HUDEP-2 (cell line): ENCODE measurements around the gene ZPR1.

Experiments used
- DNase-seq, 76 experiments: peaks; one replicate each; lab custom pipeline; 2025; ENCODE audit not compliant: unreplicated experiment in 76 of 76; lab: John Stamatoyannopoulos, UW

ZPR1 gene

GRCh38 chr11:116794851-116795250 lies 7.0 kb upstream of the ZPR1 start:
- no peak for DNase-seq

GRCh38 chr11:116793772-116794097 lies 5.9 kb upstream of the ZPR1 start:
- DNase-seq: no peak

- no peak for DNase-seq
Observed at GRCh38 chr11:116792869-116793771, 5.3 kb upstream of the ZPR1 start.

DNA sequence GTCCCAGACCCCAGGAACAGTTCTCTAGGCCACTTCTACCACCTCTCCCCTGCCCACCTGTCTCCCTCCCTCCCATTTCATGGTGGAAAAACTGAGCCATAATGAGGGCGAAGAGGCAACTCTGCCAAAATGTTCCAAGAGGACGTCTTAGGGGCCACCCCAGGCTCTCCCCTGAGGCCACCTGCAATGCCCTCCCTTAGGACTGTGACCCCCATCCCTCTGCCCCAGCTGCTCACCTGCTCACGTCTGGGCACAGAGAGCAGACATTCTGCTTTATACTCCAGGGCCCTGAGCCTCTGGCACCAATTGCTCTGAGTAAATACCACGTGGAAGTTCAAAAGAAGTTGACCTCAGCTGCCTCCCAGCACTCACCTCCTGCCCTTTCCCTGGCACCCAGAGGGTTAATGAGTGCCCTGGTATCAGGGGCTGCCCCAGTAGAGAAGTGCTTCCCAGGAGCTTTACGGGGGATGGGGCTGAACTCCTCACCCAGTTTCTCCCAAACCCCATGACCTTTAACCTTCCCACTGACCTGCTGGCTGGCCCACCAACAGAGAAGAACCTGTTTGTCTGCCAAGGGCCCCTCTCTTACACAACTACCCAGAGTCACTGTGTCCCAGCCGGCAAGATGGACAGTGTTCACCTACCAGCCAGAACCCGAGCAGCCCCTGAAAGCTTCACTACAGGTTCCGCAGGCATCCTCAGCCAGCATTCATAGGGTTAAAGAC lies 4.5 kb upstream of the ZPR1 start:
- no peak for DNase-seq

DNA sequence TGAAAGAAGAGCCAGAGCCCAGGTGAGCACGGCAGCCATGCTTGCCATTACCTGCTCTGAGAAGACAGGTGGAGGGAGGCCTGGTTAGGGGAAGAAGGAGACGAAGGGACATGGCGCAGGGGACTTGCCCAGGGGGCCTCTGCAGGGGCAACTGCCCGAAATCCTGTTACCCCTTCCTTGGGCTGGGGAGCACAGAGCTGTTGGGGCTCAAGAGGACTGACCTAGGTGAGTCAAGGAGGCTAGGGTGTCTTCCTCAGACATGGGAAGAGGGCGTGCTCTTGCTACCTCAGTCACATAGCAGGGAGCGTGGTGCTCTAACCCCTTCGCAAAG lies 4.0 kb upstream of the ZPR1 start, which contains the start of gene APOA5:
Gene APOA5 (minus strand): TSS at position 67 of the 331 bp plus-strand sequence. CDS start 19 bp downstream, at position 48.
- DNase-seq: no peak

GRCh38 chr11:116791002-116791812 lies 3.4 kb upstream of the ZPR1 start:
- peak in 59 of 76 experiments; percentile 9 to 74 (median 46) for DNase-seq

DNA sequence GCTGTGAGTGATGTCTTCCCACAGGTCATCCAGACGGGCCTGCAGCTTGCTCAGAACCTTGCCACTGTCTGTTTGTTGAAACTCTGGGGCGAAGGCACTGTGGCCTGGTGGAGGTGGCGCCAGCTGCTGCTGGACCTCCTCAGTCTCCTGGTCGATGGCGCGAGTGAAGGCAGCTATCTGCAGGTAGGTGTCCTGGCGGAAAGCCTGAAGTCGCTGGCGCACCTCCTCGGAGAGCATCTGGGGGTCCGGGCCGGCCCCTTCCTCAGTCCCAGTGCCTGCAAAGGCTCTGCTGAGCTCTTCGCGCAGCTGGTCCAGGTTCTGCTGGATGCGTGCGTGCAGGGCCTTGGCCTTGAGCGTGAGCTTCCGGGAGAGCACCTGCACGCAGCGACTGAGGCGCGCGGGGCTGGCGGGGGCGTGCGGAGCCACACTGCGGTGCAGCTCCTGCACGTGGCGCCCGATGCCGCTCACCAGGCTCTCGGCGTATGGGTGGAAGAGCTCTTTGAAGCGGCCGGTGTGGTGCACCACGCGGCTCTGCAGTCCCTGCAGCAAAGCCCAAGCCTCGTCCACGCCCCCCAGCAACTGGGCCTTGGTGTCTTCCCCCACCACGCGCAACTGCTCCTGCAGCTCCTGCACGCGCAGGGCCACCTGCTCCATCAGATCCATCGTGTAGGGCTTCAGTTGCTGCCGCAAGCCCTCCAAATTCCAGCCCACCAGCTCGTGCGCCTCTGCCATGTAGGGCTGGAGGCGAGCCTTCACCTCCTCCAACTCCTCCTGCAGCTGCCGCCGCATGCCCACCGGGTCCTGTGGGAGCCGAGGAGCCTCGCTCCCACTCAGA lies 2.6 kb upstream of the ZPR1 start:
- DNase-seq: no peak

- no peak for DNase-seq
Observed at GRCh38 chr11:116788975-116789374, 1.2 kb upstream of the ZPR1 start.

- DNase-seq: no peak
Observed at GRCh38 chr11:116788534-116788933, 711 bp upstream of the ZPR1 start.

DNA sequence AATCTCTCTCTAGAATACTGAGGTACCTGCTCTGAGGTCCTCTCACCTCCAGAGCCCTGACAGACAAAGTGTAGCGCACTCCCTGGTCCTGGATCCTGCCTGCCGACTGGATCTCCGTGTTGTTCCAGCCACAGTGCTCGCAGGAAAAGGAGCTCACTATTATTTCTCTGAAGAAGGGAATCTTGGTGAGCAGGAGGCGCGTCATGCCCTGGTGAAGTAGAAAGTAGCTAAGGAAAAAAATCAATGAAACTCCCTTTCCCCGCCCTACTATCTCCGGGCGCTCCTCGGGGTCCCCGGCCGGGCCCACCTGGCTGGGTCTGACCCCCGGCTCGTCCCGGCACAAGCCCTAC lies 412 bp downstream of the ZPR1 start:
- no peak for DNase-seq

DNA sequence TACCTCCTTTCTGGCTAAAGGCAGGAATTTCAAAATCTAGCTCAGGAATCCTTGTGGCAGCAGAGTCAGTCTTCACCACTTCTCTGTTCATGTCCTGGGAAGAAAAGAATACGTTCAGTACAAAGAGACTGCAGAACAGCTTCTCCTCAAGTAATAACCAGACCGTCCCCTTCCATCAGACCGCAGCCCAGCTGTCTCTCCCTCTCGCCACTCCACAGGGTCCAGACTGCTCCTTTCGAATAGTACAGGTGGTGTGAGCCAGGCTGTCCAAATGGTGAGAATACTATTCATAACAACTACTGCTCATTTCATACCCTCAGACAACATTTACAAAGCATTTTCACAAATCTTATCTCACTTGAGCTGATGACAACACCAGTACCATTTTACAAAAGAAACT lies 857 bp downstream of the ZPR1 start:
- DNase-seq: no peak

- DNase-seq: no peak
Observed at GRCh38 chr11:116786326-116786725, 1.5 kb downstream of the ZPR1 start.

GRCh38 chr11:116782728-116783127 lies 5.1 kb downstream of the ZPR1 start:
- no peak for DNase-seq

- DNase-seq: no peak
Observed at GRCh38 chr11:116778556-116778955, 9.3 kb downstream of the ZPR1 start.

DNA sequence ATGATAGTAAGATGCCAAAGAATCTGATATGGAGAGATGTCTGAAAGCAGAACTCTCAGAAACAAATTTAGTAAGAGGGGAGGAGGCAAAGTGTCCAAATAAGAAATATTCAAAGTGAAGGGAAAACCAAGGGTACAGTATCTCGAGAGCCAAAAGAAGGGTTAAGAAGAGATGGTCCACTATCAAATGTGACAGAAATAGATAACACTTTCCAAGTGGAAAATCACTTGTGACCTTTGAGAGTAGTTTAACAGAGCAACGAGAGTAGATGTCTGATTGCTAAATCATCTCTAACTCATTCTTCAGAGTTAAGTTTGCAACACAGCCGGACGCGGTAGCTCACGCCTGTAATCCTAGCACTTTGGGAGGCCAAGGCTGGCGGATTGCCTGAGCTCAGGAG lies 10.8 kb downstream of the ZPR1 start:
- peak in 20 of 76 experiments; percentile 10 to 65 (median 30) for DNase-seq

DNA sequence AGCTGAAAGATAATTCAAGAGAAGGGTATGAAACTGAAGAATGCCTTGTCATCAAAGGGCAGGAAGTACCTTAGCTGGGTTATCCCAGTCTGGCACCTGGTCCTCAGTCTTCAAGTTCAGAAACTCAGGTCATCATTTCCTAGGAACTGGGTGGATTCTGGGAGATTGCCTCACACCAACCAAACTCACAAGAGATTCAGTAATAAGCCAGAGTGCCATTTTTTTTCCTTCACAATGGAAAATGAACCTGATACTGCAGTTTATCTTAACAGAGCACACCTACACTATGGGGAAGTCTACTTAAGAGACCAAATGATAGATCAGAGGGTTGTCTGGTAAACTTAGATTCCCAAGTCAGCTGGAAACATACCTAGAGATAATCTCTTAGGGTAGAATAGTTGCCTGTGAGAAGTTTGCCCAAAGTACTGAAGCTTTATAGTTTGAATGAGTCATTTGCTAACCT lies 11.3 kb downstream of the ZPR1 start:
- peak in 10 of 76 experiments; percentile 2 to 58 (median 34) for DNase-seq

DNA sequence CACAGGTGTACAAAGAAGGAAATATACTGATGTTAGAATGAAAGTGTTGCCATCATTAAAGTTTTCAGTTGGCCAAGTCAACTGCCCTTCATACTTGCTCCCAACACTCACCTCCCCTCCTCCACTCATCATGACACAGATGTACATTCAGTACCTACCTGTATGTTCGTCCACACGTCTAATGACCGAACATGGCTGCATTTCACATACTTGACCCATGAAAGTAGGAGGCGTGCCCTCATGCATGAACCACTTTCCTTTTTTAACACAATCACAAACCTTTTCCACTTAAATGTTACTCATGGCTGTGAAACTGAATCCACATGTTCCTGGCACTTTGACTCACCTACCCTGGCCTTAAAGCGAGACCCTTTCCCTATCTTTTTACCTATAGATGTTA lies 11.8 kb downstream of the ZPR1 start:
- no peak for DNase-seq

DNA sequence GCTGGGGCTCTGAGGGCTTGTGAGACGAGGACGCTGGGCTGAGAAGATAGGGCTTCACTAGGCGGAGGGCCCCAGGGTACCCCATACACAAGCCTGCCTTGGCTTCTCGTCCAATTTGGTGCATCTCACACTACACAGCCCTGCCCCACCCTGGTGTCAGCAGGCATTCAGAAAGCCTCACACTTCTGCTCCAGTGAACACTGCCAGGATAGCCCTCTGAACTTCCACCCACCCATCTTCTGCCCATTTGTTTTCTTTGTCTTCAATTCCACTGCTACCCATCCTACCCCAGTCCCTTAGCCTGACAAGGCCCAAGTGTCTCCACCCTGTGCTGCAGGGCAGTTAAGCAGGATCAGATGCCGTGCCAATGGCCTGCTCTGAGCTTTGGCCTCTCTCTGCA lies 13.2 kb downstream of the ZPR1 start:
- peak in 46 of 76 experiments; percentile 4 to 65 (median 25) for DNase-seq

GRCh38 chr11:116773203-116774097 lies 14.4 kb downstream of the ZPR1 start:
- peak in 25 of 76 experiments; percentile 18 to 85 (median 69) for DNase-seq
